IMR-90 (cell line): Measurements from ENCODE around the gene SNTG2. TPM values are rescaled to one million over a fixed set of nuclear protein-coding genes. Genes with fewer than 3 reads are reported as not detected.

Experiments
- ATAC-seq: fragments of 200-7000 bp; cut with Tn5 transposase; 2 replicates; pipeline ENCODE4 v1.9.1; 2020; ENCODE audit warnings: low read depth, mild to moderate bottlenecking, moderate library complexity
- BruUV-seq: library from RNA; stranded (reverse); fragments of 400-500 nt; replicated peaks from 2 replicates; lab custom pipeline; 2021; lab: Mats Ljungman, UMichigan
- CTCF ChIA-PET: fragments of 300-600 bp; formaldehyde crosslinking; extraction: SDS; loops from one replicate; lab custom pipeline; 2021; ENCODE audit warnings: antibody characterized with exemption; lab: Yijun Ruan, JAX
- POLR2A ChIA-PET: fragments of 300-600 bp; sonication (Branson Sonifier 250); formaldehyde crosslinking; loops from one replicate; lab custom pipeline; 2022; ENCODE audit warnings: antibody characterized with exemption; ENCODE audit not compliant: unreplicated experiment; lab: Charles Lee
- DNase-seq: peaks from one replicate; pipeline ENCODE4 v3.0.0; 2013
- H2AFZ ChIP-seq: replicated peaks from 2 replicates; pipeline ENCODE3; 2013; ENCODE audit warnings: low read length, mild to moderate bottlenecking; ENCODE audit not compliant: poor library complexity
- H2AK5ac ChIP-seq: 2 replicates; pipeline ENCODE4 v1.6.1; 2013; ENCODE audit warnings: low read depth, low read length, inconsistent platforms
- H2AK9ac ChIP-seq: replicated peaks from 2 replicates; pipeline ENCODE3; 2013; ENCODE audit warnings: mild to moderate bottlenecking, low read depth, low read length, moderate library complexity; ENCODE audit not compliant: poor library complexity
- H2BK120ac ChIP-seq: 2 replicates; pipeline ENCODE4 v1.6.1; 2013; ENCODE audit warnings: low read depth, low read length, inconsistent platforms
- H2BK15ac ChIP-seq: 3 replicates; pipeline ENCODE4 v1.6.1; 2013; ENCODE audit warnings: low read depth, low read length, inconsistent platforms
- H2BK20ac ChIP-seq: 2 replicates; pipeline ENCODE4 v1.6.1; 2013; ENCODE audit warnings: low read depth, mild to moderate bottlenecking, inconsistent platforms, low read length, moderate library complexity
- H2BK5ac ChIP-seq: 2 replicates; pipeline ENCODE4 v1.6.1; 2013; ENCODE audit warnings: mild to moderate bottlenecking, low read depth, low read length, inconsistent platforms; ENCODE audit not compliant: poor library complexity, severe bottlenecking
- H3K14ac ChIP-seq: replicated peaks from 2 replicates; pipeline ENCODE4 v1.6.1; 2013; ENCODE audit warnings: low read depth, low read length, inconsistent platforms
- H3K18ac ChIP-seq: 2 replicates; pipeline ENCODE4 v1.6.1; 2013; ENCODE audit warnings: low read depth, low read length, control low read depth
- H3K23ac ChIP-seq: 2 replicates; pipeline ENCODE4 v1.6.1; 2013; ENCODE audit warnings: low read depth, low read length, inconsistent platforms
- H3K27ac ChIP-seq: 2 replicates; pipeline ENCODE4 v1.5.1; 2013; ENCODE audit warnings: mild to moderate bottlenecking, control low read depth, low read length; ENCODE audit not compliant: insufficient read depth
- H3K27me3 ChIP-seq: 2 replicates; pipeline ENCODE4 v1.6.1; 2013; ENCODE audit warnings: low read length; ENCODE audit not compliant: control insufficient read depth, insufficient read depth
- H3K36me3 ChIP-seq: 2 replicates; pipeline ENCODE4 v1.6.1; 2013; ENCODE audit warnings: low read length, mixed read lengths; ENCODE audit not compliant: control insufficient read depth, insufficient read depth
- H3K4ac ChIP-seq: 2 replicates; pipeline ENCODE4 v1.6.1; 2013; ENCODE audit warnings: low read depth, low read length, inconsistent platforms
- H3K4me1 ChIP-seq: 2 replicates; pipeline ENCODE4 v1.6.1; 2013; ENCODE audit warnings: low read length, mixed read lengths; ENCODE audit not compliant: control insufficient read depth, insufficient read depth
- H3K4me2 ChIP-seq: 2 replicates; pipeline ENCODE4 v1.6.1; 2013; ENCODE audit warnings: low read depth, mild to moderate bottlenecking, control low read depth, low read length, moderate library complexity
- H3K4me3 ChIP-seq: 2 replicates; pipeline ENCODE4 v1.5.1; 2013; ENCODE audit warnings: low read depth, mild to moderate bottlenecking, control low read depth, low read length, moderate library complexity; ENCODE audit not compliant: insufficient read depth
- H3K56ac ChIP-seq: 2 replicates; pipeline ENCODE4 v1.6.1; 2013; ENCODE audit warnings: low read length, inconsistent platforms; ENCODE audit not compliant: insufficient read depth; ENCODE audit errors: extremely low read depth
- H3K79me1 ChIP-seq, 2 experiments: 2 replicates each; pipeline ENCODE4 v1.6.1; 2013; ENCODE audit warnings: low read length in 2 of 2, inconsistent platforms in 1 of 2, low read depth in 1 of 2
- H3K9ac ChIP-seq: 2 replicates; pipeline ENCODE4 v1.6.1; 2013; ENCODE audit warnings: low read depth, low read length, control low read depth
- H3K9me1 ChIP-seq: 2 replicates; pipeline ENCODE4 v1.6.1; 2013; ENCODE audit warnings: low read length, inconsistent platforms; ENCODE audit not compliant: insufficient read depth
- H3K9me3 ChIP-seq: 2 replicates; pipeline ENCODE4 v1.6.1; 2013; ENCODE audit warnings: low read length; ENCODE audit not compliant: control insufficient read depth, insufficient read depth
- H4K20me1 ChIP-seq: 2 replicates; pipeline ENCODE4 v1.6.1; 2013; ENCODE audit warnings: low read length, inconsistent platforms; ENCODE audit not compliant: insufficient read depth
- H4K5ac ChIP-seq: 2 replicates; pipeline ENCODE4 v1.6.1; 2013; ENCODE audit warnings: mild to moderate bottlenecking, low read depth, low read length, control low read depth
- H4K8ac ChIP-seq, 2 experiments: 2 replicates each; pipeline ENCODE4 v1.6.1; 2013; ENCODE audit warnings: low read depth in 2 of 2, low read length in 2 of 2, control low read depth in 1 of 2, inconsistent platforms in 1 of 2
- H4K91ac ChIP-seq: 2 replicates; pipeline ENCODE4 v1.6.1; 2013; ENCODE audit warnings: low read depth, low read length, inconsistent platforms; ENCODE audit not compliant: insufficient read depth
- BHLHE40 ChIP-seq: fragments of 150-350 bp; IDR thresholded peaks from 2 replicates; pipeline ENCODE4 v1.6.1; 2016; ENCODE audit warnings: mild to moderate bottlenecking, low read depth, low read length
- CEBPB ChIP-seq: IDR thresholded peaks from 2 replicates; pipeline ENCODE4 v1.6.1; 2012; ENCODE audit warnings: low read depth, low read length, improper control_type of control experiment
- CHD1 ChIP-seq: IDR thresholded peaks from 2 replicates; pipeline ENCODE4 v1.6.1; 2012; ENCODE audit warnings: low read depth, low read length, improper control_type of control experiment
- FOS ChIP-seq: fragments of 150-350 bp; IDR thresholded peaks from 2 replicates; pipeline ENCODE4 v1.6.1; 2016; ENCODE audit warnings: low read depth, low read length
- MAFK ChIP-seq: IDR thresholded peaks from 2 replicates; pipeline ENCODE4 v1.6.1; 2012; ENCODE audit warnings: low read depth, low read length, improper control_type of control experiment
- MAZ ChIP-seq: IDR thresholded peaks from 2 replicates; pipeline ENCODE4 v1.6.1; 2012; ENCODE audit warnings: low read depth, mild to moderate bottlenecking, low read length, improper control_type of control experiment, moderate library complexity, borderline replicate concordance
- NFE2L2 ChIP-seq: fragments of 150-350 bp; IDR thresholded peaks from 2 replicates; pipeline ENCODE4 v1.6.1; 2016; ENCODE audit warnings: low read depth, mild to moderate bottlenecking, low read length
- POLR2A ChIP-seq: IDR thresholded peaks from 2 replicates; pipeline ENCODE4 v1.6.1; 2012; ENCODE audit warnings: mild to moderate bottlenecking, low read depth, low read length
- RCOR1 ChIP-seq: IDR thresholded peaks from 2 replicates; pipeline ENCODE4 v1.6.1; 2012; ENCODE audit warnings: mild to moderate bottlenecking, low read length, improper control_type of control experiment; ENCODE audit not compliant: insufficient replicate concordance
- RFX5 ChIP-seq: IDR thresholded peaks from 2 replicates; pipeline ENCODE4 v1.8.0; 2012; ENCODE audit warnings: low read depth, mild to moderate bottlenecking, low read length, moderate library complexity
- SMC3 ChIP-seq: fragments of 150-350 bp; IDR thresholded peaks from 2 replicates; pipeline ENCODE4 v1.6.1; 2016; ENCODE audit warnings: low read depth, mild to moderate bottlenecking, antibody characterized with exemption, low read length, moderate library complexity
- USF2 ChIP-seq: fragments of 150-350 bp; IDR thresholded peaks from 2 replicates; pipeline ENCODE4 v1.6.1; 2017; ENCODE audit warnings: mild to moderate bottlenecking, antibody characterized with exemption, low read length, low read depth
- WGBS, 2 experiments: methylation state at CpG; one replicate each; pipeline versions ENCODE4 v1.1.5 to v1.1.7; 2013; ENCODE audit warnings: missing lambda C conversion rate in 2 of 2; ENCODE audit not compliant: insufficient read length in 1 of 2; ENCODE audit errors: extremely low coverage in 2 of 2; 5-methylcytosine and 5-hydroxymethylcytosine counted together
- dilution Hi-C: fragments of 300-500 bp; cut with HindIII; formaldehyde crosslinking; loops from one replicate; pipeline ENCODE4 v1.14.3; 2018; ENCODE audit warnings: low sequenced_read_pairs; ENCODE audit not compliant: unreplicated experiment
- in situ Hi-C: fragments of 300-500 bp; cut with MboI; formaldehyde crosslinking; loops from 3 replicates; pipeline ENCODE4 v1.14.3; 2019; ENCODE audit warnings: low sequenced_read_pairs, inconsistent platforms, mixed read lengths
- intact Hi-C: fragments of 100-400 bp; cut with micrococcal nuclease; formaldehyde crosslinking; loops from 2 replicates; pipeline ENCODE4 v1.10.0; 2022
- polyA plus RNA-seq, 3 experiments: library from polyadenylated mRNA; depleted of rRNA; stranded (reverse); fragments of >200 nt; gene quantifications; 2 replicates each; pipeline ENCODE4 v1.2.3, GENCODE V29; 2012; ENCODE audit warnings: low replicate concordance in 1 of 3
- total RNA-seq: library from RNA; depleted of rRNA; stranded (reverse); fragments of >200 nt; gene quantifications from 2 replicates; pipeline ENCODE4 v1.2.3, GENCODE V29; 2012

Gene SNTG2
- total and polyA plus RNA-seq, 2 of the 4 experiments (the other 2 are of a cell fraction) = under 0.01 to 0.17 TPM

GRCh38 chr2:1002350-1002749 is 51.7 kb downstream of the SNTG2 start:
- Histone ChIP-seq H3K14ac (no peak overlapping the region), H2BK5ac (no peak overlapping the region), H3K9me1 (no peaks in the 10 kb centered on the region), H3K56ac (no peak overlapping the region), H4K8ac (no peak overlapping the region), H4K91ac (no peak overlapping the region), H2AFZ (no peak overlapping the region), H2BK120ac (no peak overlapping the region), H3K9ac (no peak overlapping the region), H3K23ac (no peak overlapping the region), H2AK5ac (no peak overlapping the region), H3K4me3 (no peak overlapping the region), H3K4me2 (no peak overlapping the region), H4K5ac (no peak overlapping the region), H4K20me1 (no peaks in the 10 kb centered on the region), H2BK20ac (no peak overlapping the region), H3K79me1 (no peaks in the 10 kb centered on the region), H3K4me1 (no peaks in the 10 kb centered on the region), H3K27ac (no peak overlapping the region), H3K18ac (no peak overlapping the region), H3K36me3 (no peaks in the 10 kb centered on the region), H2BK15ac (no peak overlapping the region), H3K4ac (no peak overlapping the region), H2AK9ac (no peak overlapping the region), H3K9me3 (no peaks in the 10 kb centered on the region), H3K27me3 (no peaks in the 10 kb centered on the region)
- dilution Hi-C loops (no loop called here), in situ Hi-C loops (no loop called here), intact Hi-C loops (no loop called here)
- no CpG with 5 or more reads among the region's 2 CpGs for WGBS, 2 experiments
- POLR2A ChIA-PET = no interaction called here
- no peak for ATAC-seq
- DNase-seq = no peak
- CTCF ChIA-PET = interaction anchor here (0.6 kb wide), 1 partner anchor 42 kb away, joined by 5 read pairs; no protein-coding TSS in a partner anchor
- BruUV-seq = no TSS peak
- TF ChIP-seq SMC3 (no peak), FOS (no peak), CEBPB (no peak), RCOR1 (no peak), NFE2L2 (no peak), POLR2A (no peak), BHLHE40 (no peak), MAZ (no peak), USF2 (no peak), MAFK (no peak), CHD1 (no peak), RFX5 (no peak)
